ENCODE results near the gene SERPINB13. TPM values are rescaled to one million over a fixed set of nuclear protein-coding genes. Genes with fewer than 3 reads are reported as not detected.

SERPINB13 gene
- total RNA-seq, 3 donors from 2014 or later (not counting 1 experiment from before 2014, with no cell fraction given): not detected

DNA sequence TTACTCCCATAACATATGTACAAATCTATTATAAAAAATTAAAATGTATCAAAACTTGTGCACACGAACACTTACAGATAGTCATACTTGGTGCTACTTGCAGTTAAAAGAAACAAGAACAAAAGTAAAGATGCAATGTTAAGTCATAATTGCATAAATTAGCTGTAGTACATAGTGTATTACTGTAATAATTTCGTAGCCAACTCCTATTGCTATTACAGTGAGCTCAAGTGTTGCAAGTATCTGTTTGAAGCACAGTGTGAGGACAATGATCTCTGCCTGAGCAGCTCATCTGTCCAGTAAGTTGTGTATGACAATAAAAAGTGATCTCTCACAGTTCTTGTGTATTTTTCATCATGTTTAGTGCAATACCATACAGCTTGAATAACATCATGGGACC lies 7.5 kb upstream of the SERPINB13 start:
- Histone ChIP-seq H3K27ac (ENCODE audit: low read length) (no peak overlapping the region), H3K36me3 (ENCODE audit: control insufficient read depth, insufficient read depth, low read length) (no peaks in the 10 kb centered on the region), H3K4me3 (ENCODE audit: low read length) (no peak overlapping the region), H3K4me1 (ENCODE audit: control insufficient read depth, insufficient read depth, low read length) (no peaks in the 10 kb centered on the region), H3K9me3 (ENCODE audit: control insufficient read depth, insufficient read depth, low read length) (no peaks in the 10 kb centered on the region), H3K27me3 (ENCODE audit: control insufficient read depth, insufficient read depth, low read length) (no peaks in the 10 kb centered on the region)
- Mint-ChIP-seq H3K9me3 (no peaks in the 10 kb centered on the region), H3K4me1 (no peaks in the 10 kb centered on the region), H3K4me3 (no peak overlapping the region), H3K27ac (no peak overlapping the region), H3K27me3 (ENCODE audit: low read depth in 2 of 2) (peaks cover 2 to 37% of the 10 kb centered on the region in 2 donors), H3K36me3 (no peaks in the 10 kb centered on the region)
- intact Hi-C loops (cut with micrococcal nuclease): no loop called here
- TF ChIP-seq, protein P1, sequence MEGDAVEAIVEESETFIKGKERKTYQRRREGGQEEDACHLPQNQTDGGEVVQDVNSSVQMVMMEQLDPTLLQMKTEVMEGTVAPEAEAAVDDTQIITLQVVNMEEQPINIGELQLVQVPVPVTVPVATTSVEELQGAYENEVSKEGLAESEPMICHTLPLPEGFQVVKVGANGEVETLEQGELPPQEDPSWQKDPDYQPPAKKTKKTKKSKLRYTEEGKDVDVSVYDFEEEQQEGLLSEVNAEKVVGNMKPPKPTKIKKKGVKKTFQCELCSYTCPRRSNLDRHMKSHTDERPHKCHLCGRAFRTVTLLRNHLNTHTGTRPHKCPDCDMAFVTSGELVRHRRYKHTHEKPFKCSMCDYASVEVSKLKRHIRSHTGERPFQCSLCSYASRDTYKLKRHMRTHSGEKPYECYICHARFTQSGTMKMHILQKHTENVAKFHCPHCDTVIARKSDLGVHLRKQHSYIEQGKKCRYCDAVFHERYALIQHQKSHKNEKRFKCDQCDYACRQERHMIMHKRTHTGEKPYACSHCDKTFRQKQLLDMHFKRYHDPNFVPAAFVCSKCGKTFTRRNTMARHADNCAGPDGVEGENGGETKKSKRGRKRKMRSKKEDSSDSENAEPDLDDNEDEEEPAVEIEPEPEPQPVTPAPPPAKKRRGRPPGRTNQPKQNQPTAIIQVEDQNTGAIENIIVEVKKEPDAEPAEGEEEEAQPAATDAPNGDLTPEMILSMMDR (IDR thresholded peaks at IDR 0.05): no peak
- ATAC-seq (no peak), DNase-seq (no peak)
- WGBS (ENCODE audit: insufficient coverage): 70% methylated on average over 2 of the region's 2 CpGs

DNA sequence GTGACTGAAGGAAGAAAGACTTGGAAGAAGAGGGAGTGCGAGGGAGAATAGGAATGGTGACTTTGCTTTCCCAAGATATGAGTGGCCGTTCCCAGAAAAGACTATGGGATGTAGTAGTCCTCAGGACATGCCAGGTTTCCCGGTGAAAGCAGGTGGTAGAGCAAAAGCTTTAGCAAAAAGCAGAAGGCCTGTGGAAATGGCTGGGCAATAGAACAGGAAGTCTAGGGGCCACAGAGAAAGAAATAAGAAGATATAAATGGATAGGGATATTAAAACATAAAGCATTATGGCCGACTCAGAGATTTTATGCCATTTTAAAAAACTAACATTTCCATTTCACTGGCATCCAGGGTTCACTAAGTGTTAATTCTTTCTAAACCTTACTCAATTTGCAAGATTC lies 1.2 kb upstream of the SERPINB13 start:
- Mint-ChIP-seq H3K36me3 (no peaks in the 10 kb centered on the region), H3K27me3 (ENCODE audit: low read depth in 2 of 2) (peaks cover 7 to 26% of the 10 kb centered on the region in 2 donors), H3K4me1 (no peaks in the 10 kb centered on the region), H3K4me3 (no peak overlapping the region), H3K9me3 (no peaks in the 10 kb centered on the region), H3K27ac (no peak overlapping the region)
- Histone ChIP-seq H3K4me3 (ENCODE audit: low read length) (no peak overlapping the region), H3K9me3 (ENCODE audit: control insufficient read depth, insufficient read depth, low read length) (no peaks in the 10 kb centered on the region), H3K27ac (ENCODE audit: low read length) (no peak overlapping the region), H3K27me3 (ENCODE audit: control insufficient read depth, insufficient read depth, low read length) (no peaks in the 10 kb centered on the region), H3K4me1 (ENCODE audit: control insufficient read depth, insufficient read depth, low read length) (no peaks in the 10 kb centered on the region), H3K36me3 (ENCODE audit: control insufficient read depth, insufficient read depth, low read length) (no peaks in the 10 kb centered on the region)
- DNase-seq: no peak
- TF ChIP-seq, protein P1 (IDR thresholded peaks at IDR 0.05): no peak
- intact Hi-C loops (cut with micrococcal nuclease): no loop called here
- 83% methylated on average over 4 of the region's 4 CpGs for WGBS (ENCODE audit: insufficient coverage)
- no peak for ATAC-seq

DNA sequence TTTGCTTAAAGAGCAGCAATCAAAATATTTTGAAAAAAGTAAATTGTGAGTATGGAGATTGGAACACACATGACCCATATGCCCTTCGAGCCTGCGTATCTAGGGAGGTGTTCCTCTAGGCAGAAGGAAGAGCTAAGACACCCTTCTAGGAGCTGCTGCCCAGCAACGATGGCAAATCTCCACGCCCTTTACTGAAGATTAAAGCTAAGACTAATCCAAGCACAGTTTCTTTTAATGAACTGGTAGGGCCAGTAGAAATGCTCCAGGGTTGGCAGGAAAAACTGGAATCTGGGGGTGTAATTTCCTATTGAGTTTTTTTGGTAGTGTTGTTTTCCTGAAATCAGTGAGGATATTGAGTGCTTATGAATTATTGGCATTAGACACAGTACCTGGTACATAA lies 712 bp upstream of the SERPINB13 start:
- TF ChIP-seq, protein P1 (IDR thresholded peaks at IDR 0.05): no peak
- no peaks in the 10 kb centered on the region for H3K36me3 Mint-ChIP-seq
- no peaks in the 10 kb centered on the region for H3K27me3 ChIP-seq (ENCODE audit: control insufficient read depth, insufficient read depth, low read length)
- H3K4me3 Mint-ChIP-seq: no peak overlapping the region
- intact Hi-C loops (cut with micrococcal nuclease): no loop called here
- H3K27ac Mint-ChIP-seq: no peak overlapping the region
- no peaks in the 10 kb centered on the region for H3K9me3 Mint-ChIP-seq
- no peak for DNase-seq
- H3K4me3 ChIP-seq (ENCODE audit: low read length): no peak overlapping the region
- H3K9me3 ChIP-seq (ENCODE audit: control insufficient read depth, insufficient read depth, low read length): no peaks in the 10 kb centered on the region
- WGBS (ENCODE audit: insufficient coverage): 89% methylated on average over 4 of the region's 4 CpGs
- H3K4me1 Mint-ChIP-seq: no peaks in the 10 kb centered on the region
- H3K4me1 ChIP-seq (ENCODE audit: control insufficient read depth, insufficient read depth, low read length): no peaks in the 10 kb centered on the region
- ATAC-seq: no peak
- no peak overlapping the region for H3K27ac ChIP-seq (ENCODE audit: low read length)
- H3K36me3 ChIP-seq (ENCODE audit: control insufficient read depth, insufficient read depth, low read length): no peaks in the 10 kb centered on the region
- peaks cover 7 to 26% of the 10 kb centered on the region in 2 donors for H3K27me3 Mint-ChIP-seq (ENCODE audit: low read depth in 2 of 2)

GRCh38 chr18:63588909-63589308 lies 1.8 kb downstream of the SERPINB13 start:
- Histone ChIP-seq H3K27me3 (ENCODE audit: control insufficient read depth, insufficient read depth, low read length) (no peaks in the 10 kb centered on the region), H3K9me3 (ENCODE audit: control insufficient read depth, insufficient read depth, low read length) (no peaks in the 10 kb centered on the region), H3K4me1 (ENCODE audit: control insufficient read depth, insufficient read depth, low read length) (no peaks in the 10 kb centered on the region), H3K36me3 (ENCODE audit: control insufficient read depth, insufficient read depth, low read length) (no peaks in the 10 kb centered on the region), H3K4me3 (ENCODE audit: low read length) (no peak overlapping the region), H3K27ac (ENCODE audit: low read length) (no peak overlapping the region)
- Mint-ChIP-seq H3K27me3 (ENCODE audit: low read depth in 2 of 2) (peaks cover 9 to 25% of the 10 kb centered on the region in 2 donors), H3K4me1 (no peaks in the 10 kb centered on the region), H3K36me3 (no peaks in the 10 kb centered on the region), H3K27ac (no peak overlapping the region), H3K4me3 (no peak overlapping the region), H3K9me3 (no peaks in the 10 kb centered on the region)
- 61% methylated on average over 4 of the region's 5 CpGs for WGBS (ENCODE audit: insufficient coverage)
- ATAC-seq (no peak), DNase-seq (no peak)
- intact Hi-C loops (cut with micrococcal nuclease): no loop called here
- TF ChIP-seq, protein P1 (IDR thresholded peaks at IDR 0.05): no peak

Measured in natural killer cell (primary cell).